Measurements from ENCODE around the gene PODXL2.

The PODXL2 gene

DNA sequence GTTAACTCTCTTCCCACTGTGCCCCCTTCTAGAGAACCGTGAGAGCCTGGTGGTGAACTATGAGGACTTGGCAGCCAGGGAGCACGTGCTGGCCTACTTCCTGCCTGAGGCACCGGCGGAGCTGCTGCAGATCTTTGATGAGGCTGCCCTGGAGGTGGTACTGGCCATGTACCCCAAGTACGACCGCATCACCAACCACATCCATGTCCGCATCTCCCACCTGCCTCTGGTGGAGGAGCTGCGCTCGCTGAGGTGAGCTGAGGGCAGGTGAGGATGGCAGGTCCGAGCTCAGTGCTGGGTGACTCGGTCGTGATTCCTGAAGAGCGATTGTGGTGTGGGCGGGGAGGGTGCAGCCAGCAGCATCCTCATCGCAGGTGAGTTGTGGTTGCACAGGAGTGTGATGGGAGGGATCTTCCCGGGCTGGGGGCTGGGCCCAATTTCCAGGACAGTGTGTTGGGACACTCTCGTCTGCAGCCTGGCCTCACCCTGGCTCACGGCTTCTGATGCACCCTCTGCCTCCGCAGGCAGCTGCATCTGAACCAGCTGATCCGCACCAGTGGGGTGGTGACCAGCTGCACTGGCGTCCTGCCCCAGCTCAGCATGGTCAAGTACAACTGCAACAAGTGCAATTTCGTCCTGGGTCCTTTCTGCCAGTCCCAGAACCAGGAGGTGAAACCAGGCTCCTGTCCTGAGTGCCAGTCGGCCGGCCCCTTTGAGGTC, 22.7 kb upstream of the PODXL2 start:
- no peak for DNase-seq (ENCODE audit: low read depth)

DNA sequence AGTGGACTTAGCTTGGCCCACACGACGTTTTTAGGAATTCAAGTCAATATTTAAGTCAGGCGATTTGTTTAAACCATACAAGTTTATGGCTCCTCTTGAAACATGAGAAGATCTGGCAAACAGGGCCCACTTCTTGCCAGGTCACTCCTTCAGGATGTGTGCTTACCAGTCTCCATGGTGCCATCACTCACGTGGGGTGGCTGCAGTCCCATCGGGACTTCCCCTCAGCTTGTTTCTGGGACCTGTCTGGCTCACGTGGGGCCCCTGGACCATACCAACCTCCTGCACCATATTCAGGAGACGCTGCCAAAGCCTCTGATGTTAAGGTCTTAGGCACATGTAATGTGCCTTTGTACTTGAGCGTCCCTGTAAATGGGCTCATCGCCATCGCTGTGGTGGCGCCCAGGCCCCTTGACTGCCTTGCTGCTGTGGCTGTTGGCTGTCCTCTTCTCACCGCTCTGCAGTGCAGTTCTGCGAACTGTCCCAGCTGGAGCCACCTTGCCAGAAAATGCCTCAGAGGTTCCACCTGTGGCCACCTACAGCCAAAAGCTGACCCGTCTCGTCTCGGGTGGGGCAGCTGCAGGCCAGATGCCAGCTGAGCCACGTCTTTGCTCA, 21.9 kb upstream of the PODXL2 start:
- no peak for DNase-seq (ENCODE audit: low read depth)

DNA sequence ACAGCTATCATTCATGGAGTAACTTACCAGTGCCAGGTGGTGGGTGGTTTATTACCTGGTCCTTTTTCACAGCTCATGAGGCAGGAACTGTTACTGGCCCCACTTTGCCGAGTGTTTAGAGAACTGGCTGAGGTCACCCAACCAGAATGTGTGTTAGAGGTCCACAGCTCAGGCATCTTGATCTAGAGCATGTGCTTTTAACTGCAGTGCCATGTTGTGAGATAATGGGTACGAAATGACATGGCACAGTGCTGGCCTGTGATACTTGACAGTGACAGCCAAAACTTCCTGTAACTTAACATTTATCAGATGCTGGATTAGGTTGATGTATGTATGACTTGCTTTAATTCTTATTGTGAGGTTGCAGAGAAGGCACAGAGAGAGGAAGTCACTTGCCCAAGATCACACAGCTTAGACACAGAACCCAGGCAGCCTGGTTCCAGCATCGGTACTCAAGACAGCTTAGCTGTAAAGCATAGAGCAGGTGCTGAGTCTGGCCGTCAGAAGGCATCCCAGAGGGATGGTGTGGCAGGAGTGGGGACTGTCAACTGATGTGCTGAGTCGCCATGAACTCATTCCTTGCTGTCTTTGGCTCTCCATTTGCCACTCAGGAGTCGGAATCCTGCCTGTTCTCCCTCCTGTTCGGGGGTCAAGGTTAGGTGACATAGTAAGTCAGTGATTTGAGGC, 21.2 kb upstream of the PODXL2 start:
- no peak for DNase-seq (ENCODE audit: low read depth)

DNA sequence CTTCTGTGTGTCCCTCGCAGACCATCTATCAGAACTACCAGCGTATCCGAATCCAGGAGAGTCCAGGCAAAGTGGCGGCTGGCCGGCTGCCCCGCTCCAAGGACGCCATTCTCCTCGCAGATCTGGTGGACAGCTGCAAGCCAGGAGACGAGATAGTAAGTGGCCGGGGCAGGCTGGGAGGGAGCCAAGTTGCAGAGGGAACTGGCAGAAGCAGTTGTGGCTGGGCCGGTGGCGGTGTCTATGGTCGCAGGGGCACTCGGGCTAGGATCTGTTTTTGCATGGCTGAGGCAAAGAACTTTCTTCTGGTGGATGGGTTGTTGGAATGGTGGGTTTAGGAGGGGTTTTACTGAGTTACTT, 20.6 kb upstream of the PODXL2 start:
- no peak for DNase-seq (ENCODE audit: low read depth)

DNA sequence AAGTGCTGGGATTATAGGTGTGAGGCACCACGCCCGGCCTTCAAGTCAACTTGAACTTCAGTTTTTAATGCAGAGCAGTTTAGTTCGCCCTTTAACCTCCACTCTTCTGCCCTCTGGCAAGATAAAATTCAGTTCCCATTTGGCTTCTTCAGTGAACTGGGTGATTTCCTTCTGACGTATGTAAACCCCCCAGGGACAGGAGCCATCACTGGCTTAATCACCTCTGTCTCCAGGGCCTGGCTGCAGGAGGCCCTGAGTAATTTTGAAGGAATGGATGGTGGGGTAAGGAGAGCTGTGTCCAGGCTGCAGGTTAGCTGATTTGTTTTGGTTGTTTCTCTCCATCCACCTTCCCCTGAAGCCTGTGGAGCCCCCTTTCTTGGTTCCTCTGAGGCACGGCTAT, 18.9 kb upstream of the PODXL2 start:
- DNase-seq (ENCODE audit: low read depth): peak; percentile 31

DNA sequence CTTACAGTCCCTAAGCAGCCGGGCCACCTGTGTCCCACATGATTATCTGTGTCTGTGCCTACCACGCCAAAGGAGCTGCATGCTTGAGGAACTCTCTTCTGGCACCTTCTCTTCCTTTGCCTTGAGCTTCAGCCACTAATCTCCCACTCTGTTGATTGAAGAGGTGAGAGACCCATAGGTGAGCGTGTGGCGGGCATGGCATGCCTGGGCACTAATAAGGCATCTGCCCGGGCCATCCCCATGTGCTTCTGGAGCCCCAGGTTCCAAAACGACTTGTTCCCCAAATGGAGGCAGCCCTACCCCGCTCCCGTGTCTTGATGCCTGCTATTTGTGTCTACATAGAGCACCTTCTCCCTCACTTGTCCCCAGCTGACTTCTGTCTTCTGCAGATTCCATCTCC, 17.7 kb upstream of the PODXL2 start:
- no peak for DNase-seq (ENCODE audit: low read depth)

DNA sequence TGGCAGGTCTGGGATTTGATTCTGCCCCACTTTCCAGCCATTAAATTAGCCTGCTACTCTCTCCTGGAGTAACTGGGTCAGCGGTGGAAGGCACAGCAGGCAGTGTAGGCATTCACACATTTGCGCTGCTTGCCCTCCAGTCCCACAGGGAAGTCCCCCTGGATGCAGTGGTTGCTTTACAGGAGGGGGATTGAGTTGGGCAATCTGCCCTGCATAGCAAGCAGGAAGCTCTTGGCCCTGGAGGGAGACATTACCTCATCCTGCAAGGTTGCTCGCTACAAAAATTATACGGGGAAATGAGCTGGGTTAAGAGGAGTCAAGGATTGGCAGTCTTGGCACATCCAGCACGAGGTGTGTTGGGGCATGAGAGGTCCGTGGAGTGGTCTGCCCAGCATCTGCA, 16.0 kb upstream of the PODXL2 start:
- peak; percentile 73 for DNase-seq (ENCODE audit: low read depth)

DNA sequence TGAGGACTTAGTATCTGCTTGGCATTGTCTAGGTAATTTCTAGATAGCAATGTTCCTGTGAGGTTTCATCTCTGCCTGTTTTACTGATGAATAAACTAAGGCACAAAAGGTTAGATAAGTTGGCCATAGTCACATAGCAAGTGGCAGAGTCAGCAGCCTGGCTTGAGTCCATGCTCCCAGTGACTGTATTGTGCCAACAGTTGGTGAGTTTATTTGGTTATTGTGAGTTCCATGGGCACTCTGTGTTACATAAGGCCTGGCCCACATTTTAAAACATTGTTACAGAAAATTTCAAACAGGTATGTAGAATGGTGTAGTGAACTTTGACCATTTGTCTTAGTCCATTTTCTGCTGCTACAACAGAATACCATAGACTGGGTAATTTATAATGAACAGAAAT, 15.6 kb upstream of the PODXL2 start:
- no peak for DNase-seq (ENCODE audit: low read depth)

DNA sequence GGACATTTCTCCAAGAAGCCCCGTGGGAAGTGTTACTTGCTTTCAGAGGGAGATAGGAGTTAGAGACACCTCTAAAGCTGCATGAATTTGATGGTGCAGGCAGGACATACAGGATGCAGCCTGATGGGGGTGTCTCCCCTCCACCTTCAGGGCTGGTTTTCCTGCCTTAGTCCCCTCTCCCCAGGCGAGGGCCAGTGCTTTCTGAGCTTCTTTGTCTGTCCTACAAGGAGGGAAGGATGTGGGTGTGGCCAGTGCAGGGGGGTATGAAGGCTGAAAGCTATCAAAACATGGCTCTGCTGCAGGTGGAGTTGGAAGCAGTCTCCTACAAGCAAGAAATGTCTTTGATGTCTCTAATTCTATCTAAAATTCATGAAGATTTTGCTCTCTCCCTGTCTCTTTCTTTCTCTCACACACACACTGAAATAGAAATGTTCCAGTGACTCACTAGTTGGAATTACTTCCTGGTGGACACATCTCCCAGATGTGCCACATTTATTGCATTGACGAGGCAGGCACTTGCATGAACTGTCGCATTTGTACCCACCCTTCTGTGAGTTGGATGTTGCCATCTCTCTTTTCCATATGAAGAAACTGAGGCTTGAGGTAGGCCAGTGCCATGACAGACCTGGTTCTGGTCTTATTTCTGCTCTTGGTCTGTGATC, 13.9 kb upstream of the PODXL2 start:
- DNase-seq (ENCODE audit: low read depth): no peak

DNA sequence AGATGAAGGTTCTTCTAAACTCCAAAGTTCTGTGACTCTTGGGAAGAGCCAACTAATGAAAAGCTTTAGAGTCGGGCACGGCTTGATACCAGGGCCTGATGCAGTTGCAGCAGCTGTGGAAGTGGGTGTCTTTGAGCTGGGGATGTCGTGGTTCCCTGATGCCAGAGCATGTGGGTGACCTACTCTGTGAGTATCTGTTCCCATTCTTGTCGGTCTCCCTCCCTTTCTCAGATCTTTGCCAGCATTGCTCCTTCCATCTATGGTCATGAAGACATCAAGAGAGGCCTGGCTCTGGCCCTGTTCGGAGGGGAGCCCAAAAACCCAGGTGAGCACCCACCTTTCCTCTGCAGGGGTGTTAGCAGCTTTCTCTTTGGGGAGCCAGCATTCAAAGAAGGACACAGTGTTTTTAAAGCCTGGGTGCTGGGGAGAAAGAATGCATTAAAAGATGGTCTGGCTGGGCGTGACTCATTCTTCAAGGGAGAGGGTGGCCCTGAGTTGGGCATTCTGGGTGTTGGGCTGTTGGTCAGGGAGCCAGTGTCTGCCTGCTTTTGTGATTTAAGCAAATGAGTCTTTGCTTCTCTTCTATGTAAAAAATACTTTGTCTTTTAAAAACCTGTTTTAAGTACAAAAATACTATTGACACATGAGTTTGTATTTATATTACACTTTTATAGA, 13.2 kb upstream of the PODXL2 start:
- DNase-seq (ENCODE audit: low read depth): no peak

DNA sequence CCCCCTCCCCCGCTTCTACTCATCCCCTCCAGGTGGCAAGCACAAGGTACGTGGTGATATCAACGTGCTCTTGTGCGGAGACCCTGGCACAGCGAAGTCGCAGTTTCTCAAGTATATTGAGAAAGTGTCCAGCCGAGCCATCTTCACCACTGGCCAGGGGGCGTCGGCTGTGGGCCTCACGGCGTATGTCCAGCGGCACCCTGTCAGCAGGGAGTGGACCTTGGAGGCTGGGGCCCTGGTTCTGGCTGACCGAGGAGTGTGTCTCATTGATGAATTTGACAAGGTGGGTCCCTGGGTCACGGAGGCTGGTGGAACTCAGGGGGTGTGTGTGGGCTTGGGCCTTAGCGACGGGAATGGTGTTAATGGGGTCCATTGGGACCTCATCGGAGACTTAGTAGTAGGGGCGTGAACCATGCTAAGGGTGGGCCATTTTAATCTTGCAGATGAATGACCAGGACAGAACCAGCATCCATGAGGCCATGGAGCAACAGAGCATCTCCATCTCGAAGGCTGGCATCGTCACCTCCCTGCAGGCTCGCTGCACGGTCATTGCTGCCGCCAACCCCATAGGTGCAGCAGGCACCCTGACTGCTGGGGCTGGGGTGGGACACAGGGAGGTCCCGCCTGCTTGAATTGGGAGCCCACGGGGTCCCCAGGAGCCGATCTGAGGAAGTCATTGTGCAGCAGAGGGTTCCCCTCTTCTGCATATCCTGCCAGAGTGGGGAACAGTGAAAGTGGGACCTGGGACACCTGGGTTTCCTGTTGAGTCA, 12.0 kb upstream of the PODXL2 start:
- no peak for DNase-seq (ENCODE audit: low read depth)

DNA sequence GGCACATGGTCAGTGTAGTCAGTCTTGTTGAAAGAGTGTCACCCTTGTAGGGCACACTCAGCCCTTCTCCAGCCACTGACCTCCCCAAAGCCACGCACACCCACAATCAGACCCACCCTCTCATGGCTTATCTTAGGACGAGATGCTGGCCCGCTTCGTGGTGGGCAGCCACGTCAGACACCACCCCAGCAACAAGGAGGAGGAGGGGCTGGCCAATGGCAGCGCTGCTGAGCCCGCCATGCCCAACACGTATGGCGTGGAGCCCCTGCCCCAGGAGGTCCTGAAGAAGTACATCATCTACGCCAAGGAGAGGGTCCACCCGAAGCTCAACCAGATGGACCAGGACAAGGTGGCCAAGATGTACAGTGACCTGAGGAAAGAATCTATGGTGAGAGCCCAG, 10.1 kb upstream of the PODXL2 start:
- no peak for DNase-seq (ENCODE audit: low read depth)

DNA sequence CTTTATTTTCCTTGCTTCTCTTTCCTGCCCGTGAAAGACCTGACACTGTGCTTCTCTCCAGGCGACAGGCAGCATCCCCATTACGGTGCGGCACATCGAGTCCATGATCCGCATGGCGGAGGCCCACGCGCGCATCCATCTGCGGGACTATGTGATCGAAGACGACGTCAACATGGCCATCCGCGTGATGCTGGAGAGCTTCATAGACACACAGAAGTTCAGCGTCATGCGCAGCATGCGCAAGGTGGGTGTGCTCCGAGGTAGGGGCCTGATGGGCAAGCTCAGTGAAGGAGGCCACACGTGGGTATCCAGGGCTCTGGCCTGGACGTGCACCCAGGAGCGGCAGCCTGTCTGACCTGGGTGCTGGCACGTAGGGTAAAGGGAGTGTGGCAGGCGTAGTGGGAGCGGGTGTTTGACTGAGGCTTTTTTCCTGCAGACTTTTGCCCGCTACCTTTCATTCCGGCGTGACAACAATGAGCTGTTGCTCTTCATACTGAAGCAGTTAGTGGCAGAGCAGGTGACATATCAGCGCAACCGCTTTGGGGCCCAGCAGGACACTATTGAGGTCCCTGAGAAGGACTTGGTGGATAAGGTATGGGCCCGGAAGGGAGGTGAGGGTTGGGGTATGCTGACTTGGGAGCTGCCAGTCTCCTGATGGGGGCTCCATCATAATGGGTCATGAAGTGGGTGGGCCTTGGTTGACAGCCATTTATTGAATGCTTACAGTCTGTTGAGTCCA, 8.2 kb upstream of the PODXL2 start:
- no peak for DNase-seq (ENCODE audit: low read depth)

DNA sequence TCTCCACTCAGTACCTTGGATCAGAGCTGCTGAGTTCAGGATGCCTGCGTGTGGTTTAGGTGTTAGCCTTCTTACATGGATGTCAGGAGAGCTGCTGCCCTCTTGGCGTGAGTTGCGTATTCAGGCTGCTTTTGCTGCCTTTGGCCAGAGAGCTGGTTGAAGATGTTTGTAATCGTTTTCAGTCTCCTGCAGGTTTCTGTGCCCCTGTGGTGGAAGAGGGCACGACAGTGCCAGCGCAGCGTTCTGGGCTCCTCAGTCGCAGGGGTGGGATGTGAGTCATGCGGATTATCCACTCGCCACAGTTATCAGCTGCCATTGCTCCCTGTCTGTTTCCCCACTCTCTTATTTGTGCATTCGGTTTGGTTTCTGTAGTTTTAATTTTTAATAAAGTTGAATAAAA, 7.0 kb upstream of the PODXL2 start:
- no peak for DNase-seq (ENCODE audit: low read depth)

DNA sequence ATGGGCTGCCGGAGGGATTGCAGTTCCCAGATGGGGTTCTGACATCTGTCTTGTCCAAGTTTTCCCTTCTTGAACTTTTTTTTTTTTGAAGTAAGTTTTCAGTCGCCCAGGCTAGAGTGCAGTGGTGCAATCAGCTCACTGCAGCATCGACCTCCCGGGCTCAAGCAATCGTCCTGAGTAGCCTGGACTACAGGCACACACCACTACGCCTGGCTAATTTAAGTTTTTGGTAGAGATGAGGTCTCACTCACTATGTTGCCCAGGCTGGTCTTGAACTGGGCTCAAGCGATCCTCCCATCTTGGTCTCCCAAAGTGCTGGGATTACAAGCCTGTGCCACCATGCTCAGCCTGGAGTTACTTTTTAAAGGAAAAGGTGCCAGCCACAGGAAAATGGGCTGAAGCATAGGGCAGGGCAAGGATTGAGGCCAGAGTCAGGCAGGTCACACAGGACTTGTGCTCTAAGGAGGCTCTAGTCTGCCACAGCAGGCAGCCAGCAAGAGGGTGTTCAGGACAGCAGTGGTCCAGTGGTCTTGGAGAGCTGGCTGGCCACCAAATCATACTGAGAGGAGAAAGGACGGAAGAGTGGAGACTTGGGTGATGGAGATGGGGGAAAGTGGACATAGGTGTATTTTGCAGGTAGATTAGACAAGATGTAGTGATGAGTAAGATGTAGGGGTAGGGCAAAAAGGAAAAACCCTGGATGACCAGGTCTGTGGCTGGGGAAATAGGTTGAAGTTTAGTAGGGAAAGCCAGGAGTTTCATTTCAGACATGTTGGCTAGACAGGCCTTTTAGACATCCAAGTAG, 6.0 kb upstream of the PODXL2 start:
- DNase-seq (ENCODE audit: low read depth): no peak

DNA sequence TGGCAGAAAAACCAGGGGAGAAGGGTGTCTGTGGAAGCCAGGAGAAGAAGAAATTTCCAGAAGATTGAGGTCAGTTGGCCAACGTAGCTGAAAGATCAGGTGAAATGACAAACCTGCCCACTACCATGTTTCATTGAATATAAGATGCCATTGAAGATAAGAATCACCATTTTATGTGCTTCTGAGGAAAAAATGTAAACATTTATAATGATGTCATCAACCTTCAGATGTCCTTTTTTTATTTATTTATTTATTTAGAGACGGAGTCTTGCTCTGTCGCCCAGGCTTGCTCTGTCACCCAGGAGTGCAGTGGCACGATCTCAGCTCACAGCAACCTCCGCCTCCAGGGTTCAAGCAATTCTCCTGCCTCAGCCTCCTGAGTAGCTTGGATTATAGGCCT, 4.9 kb upstream of the PODXL2 start:
- no peak for DNase-seq (ENCODE audit: low read depth)

DNA sequence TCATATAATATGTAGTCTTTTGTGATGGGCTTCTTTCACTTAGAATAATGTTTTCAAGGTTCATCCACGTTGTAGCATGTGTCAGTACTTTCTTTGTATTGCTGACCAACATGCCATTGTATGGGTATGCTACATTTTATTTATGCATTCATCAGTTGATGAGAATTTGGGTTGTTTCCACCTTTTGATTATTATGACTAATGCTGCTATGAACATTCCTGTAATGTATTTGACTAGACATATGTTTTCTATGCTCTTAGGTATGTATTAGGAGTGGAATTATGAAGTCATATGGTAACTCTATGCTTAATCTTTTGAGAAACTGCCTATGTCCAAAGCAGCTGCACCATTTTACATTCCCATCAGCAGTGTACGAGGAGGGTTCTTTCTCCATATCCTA, 3.2 kb upstream of the PODXL2 start:
- DNase-seq (ENCODE audit: low read depth): no peak

DNA sequence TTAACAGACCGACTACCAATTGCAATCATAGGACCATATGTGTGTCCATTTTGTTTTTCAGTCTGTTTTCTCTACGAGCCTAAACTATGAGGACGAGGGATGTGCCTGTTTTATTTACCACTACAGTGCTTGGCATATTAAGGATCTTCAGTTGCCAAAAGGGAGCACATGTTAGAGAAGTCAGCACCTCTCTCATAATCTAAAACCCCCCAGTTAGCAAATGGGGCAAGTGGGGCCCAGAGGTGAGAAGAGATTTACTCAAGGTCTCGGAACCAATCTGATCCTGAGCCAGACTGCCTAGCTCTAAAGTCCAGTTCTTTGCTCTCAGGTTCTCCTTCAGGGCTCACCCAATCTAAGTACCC, 578 bp upstream of the PODXL2 start:
- DNase-seq (ENCODE audit: low read depth): no peak

DNA sequence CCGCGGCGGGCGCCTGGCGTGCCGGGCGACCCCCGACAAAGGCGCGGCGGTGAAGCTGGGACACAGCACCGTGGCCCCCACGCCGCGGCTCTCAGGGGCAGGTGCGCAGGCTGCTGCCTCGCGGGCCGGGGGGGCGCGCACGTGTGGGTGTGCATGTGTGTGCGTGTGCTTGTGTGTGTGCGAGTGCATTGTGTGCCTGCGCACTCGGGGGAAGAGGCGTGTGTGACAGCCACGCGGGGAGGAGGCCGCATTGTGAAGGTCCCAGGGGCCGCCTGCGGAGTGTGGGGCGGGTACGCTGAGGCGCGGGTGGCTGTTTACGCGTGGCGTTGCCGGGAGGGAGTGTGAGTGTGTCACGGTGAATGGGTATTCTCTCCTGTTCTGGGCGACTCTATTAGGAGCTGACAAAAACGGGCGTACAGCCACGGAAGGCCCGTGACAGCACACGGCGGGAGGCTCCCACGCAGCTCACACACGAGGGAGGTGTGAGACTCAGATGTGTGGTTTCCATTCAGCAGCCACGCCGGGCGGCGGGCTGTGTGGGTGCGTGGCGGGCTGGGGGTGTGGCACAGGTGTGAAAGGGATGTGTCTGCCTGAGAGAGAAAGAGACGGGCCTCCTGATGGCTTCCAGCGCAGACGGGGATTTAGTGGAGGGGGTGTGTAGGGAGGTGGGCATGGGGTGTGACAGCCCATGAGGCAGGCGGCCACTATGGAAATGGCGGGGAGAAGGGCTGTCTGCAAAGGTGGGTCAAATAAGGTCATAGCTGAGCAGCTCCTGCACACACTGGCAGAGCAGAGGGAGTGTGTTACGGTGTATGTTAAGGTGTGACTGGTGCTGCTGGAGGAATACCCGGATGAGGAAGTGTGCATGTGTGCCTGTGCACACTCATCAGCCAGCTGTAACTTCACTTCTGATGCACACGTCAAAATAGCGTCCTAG, 750 bp downstream of the PODXL2 start:
- no peak for DNase-seq (ENCODE audit: low read depth)
